22Rv1 (cell line): ENCODE results near the gene CARMIL1.

Experiments
- H3K27ac ChIP-seq: fragments of 450-650 bp; 2 replicates; pipeline ENCODE4 v1.5.1; 2017
- ZFX ChIP-seq: fragments of 450-650 bp; IDR thresholded peaks from 2 replicates; pipeline ENCODE4 v1.6.1; 2017; ENCODE audit warnings: antibody characterized with exemption, borderline replicate concordance
- TF ChIP-seq, protein P1 (sequence below): fragments of 450-650 bp; IDR thresholded peaks from 2 replicates; pipeline ENCODE4 v1.5.1; 2017; ENCODE audit warnings: mild to moderate bottlenecking

CARMIL1 gene

DNA sequence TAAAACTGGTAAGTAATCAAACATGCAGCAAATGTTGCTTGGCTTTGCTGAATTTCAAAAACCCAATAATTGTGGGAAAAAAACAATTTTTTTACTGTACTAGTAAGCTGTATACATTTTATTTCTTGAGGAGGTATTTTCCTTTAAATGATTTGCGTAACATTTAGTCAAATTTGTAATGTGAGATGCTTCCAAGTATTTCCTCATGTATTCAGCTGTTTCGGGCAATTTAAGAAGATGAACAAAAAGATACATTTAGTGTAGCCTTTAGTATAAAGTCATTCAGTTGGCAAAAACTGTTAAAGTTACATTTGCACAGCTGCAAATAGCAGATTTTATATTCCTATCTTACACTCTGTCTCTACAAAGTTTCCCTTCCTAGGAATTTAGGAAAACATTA, 186.8 kb downstream of the CARMIL1 start:
- no peak overlapping the region for H3K27ac ChIP-seq
- TF ChIP-seq, protein P1, sequence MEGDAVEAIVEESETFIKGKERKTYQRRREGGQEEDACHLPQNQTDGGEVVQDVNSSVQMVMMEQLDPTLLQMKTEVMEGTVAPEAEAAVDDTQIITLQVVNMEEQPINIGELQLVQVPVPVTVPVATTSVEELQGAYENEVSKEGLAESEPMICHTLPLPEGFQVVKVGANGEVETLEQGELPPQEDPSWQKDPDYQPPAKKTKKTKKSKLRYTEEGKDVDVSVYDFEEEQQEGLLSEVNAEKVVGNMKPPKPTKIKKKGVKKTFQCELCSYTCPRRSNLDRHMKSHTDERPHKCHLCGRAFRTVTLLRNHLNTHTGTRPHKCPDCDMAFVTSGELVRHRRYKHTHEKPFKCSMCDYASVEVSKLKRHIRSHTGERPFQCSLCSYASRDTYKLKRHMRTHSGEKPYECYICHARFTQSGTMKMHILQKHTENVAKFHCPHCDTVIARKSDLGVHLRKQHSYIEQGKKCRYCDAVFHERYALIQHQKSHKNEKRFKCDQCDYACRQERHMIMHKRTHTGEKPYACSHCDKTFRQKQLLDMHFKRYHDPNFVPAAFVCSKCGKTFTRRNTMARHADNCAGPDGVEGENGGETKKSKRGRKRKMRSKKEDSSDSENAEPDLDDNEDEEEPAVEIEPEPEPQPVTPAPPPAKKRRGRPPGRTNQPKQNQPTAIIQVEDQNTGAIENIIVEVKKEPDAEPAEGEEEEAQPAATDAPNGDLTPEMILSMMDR: no peak
- no peak for TF ChIP-seq ZFX

DNA sequence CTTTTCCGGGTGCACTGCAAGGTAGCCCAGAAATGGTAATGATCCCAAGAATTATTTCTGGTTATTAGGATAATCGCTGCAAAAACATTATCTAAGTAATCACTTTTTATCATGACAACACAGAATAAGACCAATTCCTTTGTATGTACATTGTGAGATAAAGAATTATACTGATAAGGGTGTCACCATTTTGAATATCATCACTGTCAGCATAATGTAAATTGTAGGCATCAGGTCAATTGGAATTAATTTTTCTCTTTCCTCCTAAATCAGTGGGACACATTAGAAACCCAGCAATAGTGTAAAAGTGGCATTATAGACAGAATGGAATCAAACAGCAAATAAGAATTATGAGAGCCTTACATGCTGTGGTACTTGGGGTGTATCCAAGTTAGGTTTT, 189.7 kb downstream of the CARMIL1 start:
- no peak overlapping the region for H3K27ac ChIP-seq
- TF ChIP-seq, protein P1: no peak
- no peak for TF ChIP-seq ZFX

DNA sequence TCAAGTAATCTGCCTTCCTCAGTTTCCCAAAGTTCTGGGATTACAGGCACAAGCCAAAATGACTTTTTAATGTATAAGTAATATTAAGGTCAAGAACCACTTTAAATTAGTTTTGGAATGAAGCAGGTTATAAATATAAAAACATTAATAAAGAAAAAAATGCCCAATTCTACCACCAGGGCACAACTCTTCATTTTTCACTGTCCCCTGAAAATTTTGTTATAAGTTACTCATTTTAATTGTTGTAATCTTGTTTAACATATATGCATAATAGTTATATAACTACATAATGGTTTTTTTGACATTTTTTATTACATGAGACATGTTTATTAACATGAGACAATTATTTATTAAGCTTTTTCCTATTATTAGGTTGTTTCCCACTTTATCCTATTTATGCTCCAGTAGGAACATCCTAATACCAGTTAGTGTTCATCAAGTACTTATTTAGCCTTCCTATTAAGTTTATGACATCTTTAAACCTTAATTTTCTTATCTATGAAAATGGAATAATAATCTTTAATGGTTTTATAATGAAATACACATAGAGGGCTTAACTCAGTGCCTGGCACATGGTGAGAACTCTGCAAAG, 190.7 kb downstream of the CARMIL1 start:
- no peak for TF ChIP-seq ZFX
- TF ChIP-seq, protein P1: no peak
- H3K27ac ChIP-seq: no peak overlapping the region

DNA sequence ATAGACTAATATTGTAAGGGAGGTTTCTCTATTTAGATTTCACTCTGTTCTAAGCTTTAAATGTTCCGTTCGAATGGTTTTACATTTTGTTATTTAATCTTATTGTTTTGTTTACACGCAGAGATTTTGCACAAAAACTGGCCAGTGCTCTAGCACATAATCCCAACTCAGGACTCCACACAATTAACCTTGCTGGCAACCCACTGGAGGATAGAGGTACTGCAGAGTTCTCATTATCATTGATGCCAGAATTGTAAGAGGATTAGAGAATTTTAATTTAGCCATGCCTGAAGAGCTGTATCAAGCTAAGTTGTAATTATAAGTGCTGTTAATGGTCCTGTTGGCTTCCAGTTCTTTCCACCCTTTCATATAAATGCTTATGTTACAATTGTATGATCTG, 193.1 kb downstream of the CARMIL1 start:
- TF ChIP-seq, protein P1: no peak
- TF ChIP-seq ZFX: no peak

DNA sequence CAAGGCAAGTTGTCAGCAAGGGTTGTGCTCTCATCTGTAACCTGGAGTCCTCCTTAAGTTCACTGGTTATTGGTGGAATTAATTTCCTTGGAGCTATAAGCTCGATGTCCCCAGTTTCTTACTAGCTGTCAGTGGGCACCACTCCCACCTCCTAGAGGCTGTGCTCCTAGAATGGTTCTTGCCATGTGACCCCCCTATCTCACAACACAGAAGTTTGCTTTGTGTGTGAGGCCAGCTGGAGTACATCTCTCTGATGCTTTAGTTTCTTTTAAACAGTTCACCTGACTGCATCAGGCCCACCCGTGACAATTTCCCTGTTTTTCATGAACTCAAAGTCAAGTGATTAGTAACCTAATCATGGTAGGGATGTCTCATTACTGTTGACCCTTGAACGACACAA, 193.7 kb downstream of the CARMIL1 start:
- TF ChIP-seq, protein P1: no peak
- no peak for TF ChIP-seq ZFX
- H3K27ac ChIP-seq: no peak overlapping the region

More for the DNA sequence above, 193.1 kb downstream of the CARMIL1 start:
- no peak overlapping the region for H3K27ac ChIP-seq

DNA sequence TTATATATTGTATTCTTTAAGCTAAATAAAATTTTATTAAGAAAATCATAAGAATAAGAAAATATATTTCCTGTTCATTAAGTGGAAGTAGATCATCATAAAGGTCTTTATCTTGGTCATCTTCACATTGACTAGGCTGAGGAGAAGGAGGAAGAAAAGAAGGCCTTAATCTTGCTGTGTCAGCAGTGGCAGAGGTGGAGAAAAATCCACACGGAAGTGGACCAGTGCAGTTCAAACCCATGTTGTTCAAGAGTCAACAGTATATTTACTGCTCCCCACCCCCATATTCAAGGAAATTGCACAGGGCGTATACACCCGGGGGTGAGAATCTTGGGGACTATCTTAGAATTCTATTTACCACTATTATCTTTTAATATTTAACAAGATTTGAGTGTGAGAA, 194.3 kb downstream of the CARMIL1 start:
- TF ChIP-seq, protein P1: no peak
- TF ChIP-seq ZFX: no peak
- no peak overlapping the region for H3K27ac ChIP-seq

DNA sequence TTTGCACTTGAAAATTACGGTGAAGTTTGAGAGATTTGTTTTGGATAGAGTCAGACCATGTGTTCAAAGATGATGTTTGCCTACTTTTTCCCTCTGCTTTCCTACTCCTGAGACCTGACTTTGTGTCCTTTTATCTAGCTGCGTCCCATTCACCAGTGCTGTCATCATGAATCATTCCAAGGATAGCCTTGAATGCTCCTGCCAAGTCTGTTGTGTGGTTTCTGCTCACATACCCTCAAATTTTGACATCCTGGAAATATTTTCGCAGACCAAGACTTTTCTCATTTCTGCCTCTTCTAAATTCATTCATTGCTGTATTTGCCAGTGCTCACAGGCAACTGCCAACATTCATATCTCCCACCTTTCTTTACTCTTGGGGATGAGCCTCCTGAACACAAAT, 197.0 kb downstream of the CARMIL1 start:
- TF ChIP-seq, protein P1: no peak
- no peak for TF ChIP-seq ZFX
- no peak overlapping the region for H3K27ac ChIP-seq
